ENCODE results near the gene NWD2.

DNA sequence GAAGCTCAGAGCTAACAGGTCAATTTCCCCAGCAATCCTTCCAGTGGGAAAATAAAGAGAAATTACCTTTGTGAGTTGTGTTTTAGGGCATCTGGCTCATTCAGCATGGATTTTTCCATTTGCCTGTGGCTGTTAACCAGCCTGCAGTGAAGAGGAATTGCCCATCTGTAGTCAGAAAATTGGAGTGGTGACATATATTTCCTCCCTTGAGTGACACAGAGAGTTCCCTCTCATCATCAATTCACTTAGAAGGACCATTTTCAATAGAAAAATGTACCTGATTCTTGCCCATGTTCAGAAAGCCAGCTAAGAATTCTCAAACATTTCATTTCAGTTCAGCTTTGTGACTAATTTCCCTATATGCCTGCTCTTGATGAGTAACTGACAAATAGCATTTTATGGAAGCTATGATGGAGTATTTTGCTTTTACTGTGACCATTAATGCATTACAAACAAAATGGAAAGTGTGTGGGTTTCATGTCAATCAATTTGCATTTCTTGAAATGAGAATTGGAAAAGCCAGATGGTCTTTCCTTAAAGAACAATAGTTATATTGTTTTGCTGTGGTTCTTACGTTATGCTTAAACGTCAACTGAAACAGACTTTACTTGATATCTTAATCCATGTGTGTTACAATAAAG is 155.8 kb downstream of the NWD2 start:
- no peak for TF ChIP-seq EZH2 (IDR thresholded peaks at IDR 0.05; ENCODE audit: low read length, missing control alignments)
- TF ChIP-seq, protein P1, sequence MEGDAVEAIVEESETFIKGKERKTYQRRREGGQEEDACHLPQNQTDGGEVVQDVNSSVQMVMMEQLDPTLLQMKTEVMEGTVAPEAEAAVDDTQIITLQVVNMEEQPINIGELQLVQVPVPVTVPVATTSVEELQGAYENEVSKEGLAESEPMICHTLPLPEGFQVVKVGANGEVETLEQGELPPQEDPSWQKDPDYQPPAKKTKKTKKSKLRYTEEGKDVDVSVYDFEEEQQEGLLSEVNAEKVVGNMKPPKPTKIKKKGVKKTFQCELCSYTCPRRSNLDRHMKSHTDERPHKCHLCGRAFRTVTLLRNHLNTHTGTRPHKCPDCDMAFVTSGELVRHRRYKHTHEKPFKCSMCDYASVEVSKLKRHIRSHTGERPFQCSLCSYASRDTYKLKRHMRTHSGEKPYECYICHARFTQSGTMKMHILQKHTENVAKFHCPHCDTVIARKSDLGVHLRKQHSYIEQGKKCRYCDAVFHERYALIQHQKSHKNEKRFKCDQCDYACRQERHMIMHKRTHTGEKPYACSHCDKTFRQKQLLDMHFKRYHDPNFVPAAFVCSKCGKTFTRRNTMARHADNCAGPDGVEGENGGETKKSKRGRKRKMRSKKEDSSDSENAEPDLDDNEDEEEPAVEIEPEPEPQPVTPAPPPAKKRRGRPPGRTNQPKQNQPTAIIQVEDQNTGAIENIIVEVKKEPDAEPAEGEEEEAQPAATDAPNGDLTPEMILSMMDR (conservative IDR thresholded peaks at IDR 0.05 in 1 of 2, IDR thresholded peaks at IDR 0.05 in 1 of 2; ENCODE audit: low read depth in 1 of 2, low read length in 2 of 2), result no peak

All from fibroblast of lung (primary cell).